Tibial artery (tissue), 4 donors: Measurements from ENCODE around the gene MBOAT7.

Source experiments
- DNase-seq, 2 donors: peaks; one replicate each; pipeline ENCODE4 v3.0.0-alpha.2; 2019
- H3K27ac ChIP-seq, 2 donors: fragments of 200-600 bp; sonication (generic) in 1 of 2; 1 replicate in 1 of 2; 2 replicates in 1 of 2; pipeline ENCODE4 v1.5.1; 2018 to 2019; ENCODE audit warnings: mild to moderate bottlenecking in 1 of 2
- H3K27me3 ChIP-seq, 2 donors: fragments of 200-600 bp; sonication (generic) in 1 of 2; one replicate each; pipeline versions ENCODE4 v1.5.1 to v1.6.0; 2016 to 2019
- H3K36me3 ChIP-seq, 3 donors: fragments of 200-600 bp; sonication (generic) in 2 of 3; one replicate each; pipeline ENCODE4 v1.5.1; 2016 to 2019; ENCODE audit warnings: mild to moderate bottlenecking in 2 of 3
- H3K4me1 ChIP-seq, 4 donors: fragments of 200-600 bp; sonication (generic) in 2 of 4; 1 replicate in 3 of 4; 2 replicates in 1 of 4; pipeline ENCODE4 v1.5.1; 2016 to 2019
- H3K4me3 ChIP-seq, 2 donors: fragments of 200-600 bp; sonication (generic) in 1 of 2; 1 replicate in 1 of 2; 2 replicates in 1 of 2; pipeline ENCODE4 v1.5.1; 2018 to 2019; ENCODE audit warnings: mild to moderate bottlenecking in 2 of 2
- H3K9me3 ChIP-seq, 3 donors: fragments of 200-600 bp; sonication (generic) in 1 of 3; one replicate each; pipeline ENCODE4 v1.5.1; 2016 to 2019
- intact Hi-C: fragments of 100-400 bp; cut with DNase I; formaldehyde crosslinking; loops from one replicate; pipeline ENCODE4 v1.15.0; 2023; ENCODE audit warnings: low total_unique reads
- TF ChIP-seq, protein P1 (sequence below), 2 experiments: fragments of 200-600 bp in 1 of 2; fragments of 450-650 bp in 1 of 2; IDR thresholded peaks; one replicate each; pipeline ENCODE4 v1.5.1; 2017 to 2019; ENCODE audit warnings: antibody characterized with exemption in 2 of 2, mild to moderate bottlenecking in 1 of 2, moderate library complexity in 1 of 2

The MBOAT7 gene

DNA sequence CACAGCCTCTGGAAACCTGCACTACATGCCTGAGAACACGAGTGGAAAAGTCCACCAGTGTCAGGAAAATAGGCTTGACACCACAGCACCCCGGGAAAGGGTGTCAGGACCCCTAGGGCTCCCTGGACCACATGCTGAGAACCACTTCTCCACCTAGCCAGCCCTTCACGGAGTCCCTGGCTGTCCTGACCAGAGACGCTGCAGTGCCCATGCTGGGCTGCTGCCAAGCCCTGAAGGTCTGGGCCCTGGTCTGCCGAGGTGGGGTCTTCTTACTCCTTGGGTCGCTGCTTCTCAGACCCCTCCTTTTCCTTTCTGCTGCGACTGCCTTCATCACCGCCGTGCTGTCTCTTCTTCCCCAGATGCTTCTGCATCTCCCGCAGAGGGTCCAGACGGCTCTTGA is 32.9 kb downstream of the MBOAT7 start:
- Histone ChIP-seq H3K4me3 (no peak overlapping the region), H3K27me3 (no peaks in the 10 kb centered on the region), H3K9me3 (no peaks in the 10 kb centered on the region), H3K36me3 (peaks cover 48 to 69% (median 67%) of the 10 kb centered on the region in 3 donors), H3K27ac (no peak overlapping the region), H3K4me1 (peaks cover 0 to 27% (median 21%) of the 10 kb centered on the region in 4 donors)
- TF ChIP-seq, protein P1, sequence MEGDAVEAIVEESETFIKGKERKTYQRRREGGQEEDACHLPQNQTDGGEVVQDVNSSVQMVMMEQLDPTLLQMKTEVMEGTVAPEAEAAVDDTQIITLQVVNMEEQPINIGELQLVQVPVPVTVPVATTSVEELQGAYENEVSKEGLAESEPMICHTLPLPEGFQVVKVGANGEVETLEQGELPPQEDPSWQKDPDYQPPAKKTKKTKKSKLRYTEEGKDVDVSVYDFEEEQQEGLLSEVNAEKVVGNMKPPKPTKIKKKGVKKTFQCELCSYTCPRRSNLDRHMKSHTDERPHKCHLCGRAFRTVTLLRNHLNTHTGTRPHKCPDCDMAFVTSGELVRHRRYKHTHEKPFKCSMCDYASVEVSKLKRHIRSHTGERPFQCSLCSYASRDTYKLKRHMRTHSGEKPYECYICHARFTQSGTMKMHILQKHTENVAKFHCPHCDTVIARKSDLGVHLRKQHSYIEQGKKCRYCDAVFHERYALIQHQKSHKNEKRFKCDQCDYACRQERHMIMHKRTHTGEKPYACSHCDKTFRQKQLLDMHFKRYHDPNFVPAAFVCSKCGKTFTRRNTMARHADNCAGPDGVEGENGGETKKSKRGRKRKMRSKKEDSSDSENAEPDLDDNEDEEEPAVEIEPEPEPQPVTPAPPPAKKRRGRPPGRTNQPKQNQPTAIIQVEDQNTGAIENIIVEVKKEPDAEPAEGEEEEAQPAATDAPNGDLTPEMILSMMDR (IDR thresholded peaks at IDR 0.05): no peak
- no peak for DNase-seq
- intact Hi-C loops: no loop called here

DNA sequence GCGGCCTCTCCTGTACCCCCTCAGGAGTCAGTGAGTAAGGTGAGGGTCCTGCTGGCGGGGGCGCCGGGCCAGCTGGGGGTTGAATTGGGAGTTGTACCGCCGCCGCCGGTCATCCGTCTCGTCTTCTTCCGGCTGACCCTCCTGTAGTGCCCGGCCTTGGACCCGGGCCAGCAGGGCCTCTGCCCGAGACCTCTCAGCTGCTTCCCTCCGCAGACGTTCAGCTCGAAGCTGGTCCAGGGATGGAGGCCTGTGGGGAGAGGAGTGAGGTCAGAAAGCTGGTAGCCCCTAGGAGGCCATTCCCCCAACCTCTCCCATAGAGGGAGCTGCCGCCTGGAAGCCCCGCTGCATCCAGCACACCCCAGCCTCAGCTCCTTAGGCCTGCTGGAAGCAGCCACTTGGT is 33.7 kb downstream of the MBOAT7 start:
- H3K36me3 ChIP-seq: peaks cover 48 to 77% (median 75%) of the 10 kb centered on the region in 3 donors
- H3K4me1 ChIP-seq: peaks cover 0 to 20% (median 17%) of the 10 kb centered on the region in 4 donors
- no peaks in the 10 kb centered on the region for H3K27me3 ChIP-seq
- no peaks in the 10 kb centered on the region for H3K9me3 ChIP-seq
- TF ChIP-seq, protein P1 (IDR thresholded peaks at IDR 0.05): no peak
- intact Hi-C loops: no loop called here
- DNase-seq: no peak
- no peak overlapping the region for H3K27ac ChIP-seq
- no peak overlapping the region for H3K4me3 ChIP-seq

DNA sequence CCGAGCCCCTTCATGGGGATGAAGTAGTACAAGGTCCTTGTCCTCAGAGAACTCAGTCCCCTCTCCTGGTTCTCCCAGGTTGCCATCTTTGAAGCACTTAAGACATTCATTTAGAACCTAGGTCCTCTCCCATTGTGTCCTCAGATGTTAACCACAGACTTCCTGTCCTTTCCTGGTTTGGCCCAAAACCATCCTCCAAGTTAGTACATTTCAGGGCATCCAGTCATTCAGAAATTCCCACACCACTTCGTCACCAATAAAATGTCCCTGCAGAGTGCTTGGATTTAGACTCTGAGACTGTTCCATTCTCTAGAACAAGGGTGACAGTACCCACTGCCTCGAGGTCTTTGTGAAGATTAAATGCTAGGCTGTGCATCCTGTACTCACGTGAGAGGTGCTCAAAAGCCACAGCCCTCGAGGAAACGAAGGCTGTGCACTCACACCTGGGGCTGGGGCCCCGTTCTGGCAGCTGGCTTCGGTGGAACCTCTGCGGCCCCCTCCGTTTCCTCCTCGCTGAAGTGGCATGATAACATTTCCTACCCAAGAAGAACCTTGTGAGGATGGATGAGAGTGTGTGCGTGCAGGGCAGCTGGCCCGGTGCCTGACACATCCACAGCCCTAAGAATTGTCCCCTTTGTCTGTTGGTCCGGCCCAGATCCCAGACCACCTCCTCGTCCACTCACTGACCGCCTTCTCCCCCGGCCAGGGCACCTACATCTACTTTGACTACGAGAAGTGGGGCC is 34.6 kb downstream of the MBOAT7 start:
- no peak for DNase-seq
- TF ChIP-seq, protein P1 (IDR thresholded peaks at IDR 0.05): no peak
- H3K4me3 ChIP-seq: no peak overlapping the region
- peaks cover 0 to 13% (median 10%) of the 10 kb centered on the region in 4 donors for H3K4me1 ChIP-seq
- H3K27ac ChIP-seq: no peak overlapping the region
- H3K9me3 ChIP-seq: no peaks in the 10 kb centered on the region
- H3K36me3 ChIP-seq: peaks cover 48 to 86% (median 84%) of the 10 kb centered on the region in 3 donors
- H3K27me3 ChIP-seq: no peaks in the 10 kb centered on the region
- intact Hi-C loops: no loop called here

DNA sequence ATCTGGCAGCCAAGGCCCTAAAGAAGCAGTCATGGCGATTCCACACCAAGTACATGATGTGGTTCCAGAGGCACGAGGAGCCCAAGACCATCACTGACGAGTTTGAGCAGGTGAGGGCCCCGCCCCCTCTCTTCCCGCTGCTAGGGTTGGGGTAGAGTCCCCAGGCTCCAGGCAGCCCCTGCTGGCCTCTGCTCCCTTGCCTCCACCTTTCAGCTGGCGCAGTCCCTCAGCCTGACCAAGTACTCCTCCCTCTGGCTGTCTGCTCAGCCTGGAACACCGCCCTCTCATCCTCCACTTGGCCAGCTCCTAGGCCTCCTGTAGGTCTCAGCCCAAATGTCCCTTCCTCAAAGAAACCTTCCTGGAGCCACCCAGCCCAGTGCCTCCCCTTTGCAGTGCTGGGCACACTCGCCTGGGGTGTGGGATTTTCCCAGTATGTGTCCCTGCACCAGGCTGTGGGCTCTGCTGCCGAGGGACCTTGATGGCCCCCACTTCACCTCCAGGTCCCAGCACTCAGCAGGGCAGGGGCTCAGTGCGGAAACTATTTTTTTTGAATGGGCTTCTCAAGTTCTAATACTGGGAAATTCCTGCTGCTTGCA is 35.6 kb downstream of the MBOAT7 start:
- no peak overlapping the region for H3K4me3 ChIP-seq
- intact Hi-C loops: no loop called here
- DNase-seq: no peak
- H3K4me1 ChIP-seq: peaks cover 0 to 11% (median 8%) of the 10 kb centered on the region in 4 donors
- peaks cover 54 to 95% (median 94%) of the 10 kb centered on the region in 3 donors for H3K36me3 ChIP-seq
- no peaks in the 10 kb centered on the region for H3K9me3 ChIP-seq
- H3K27ac ChIP-seq: no peak overlapping the region
- TF ChIP-seq, protein P1 (IDR thresholded peaks at IDR 0.05): no peak
- H3K27me3 ChIP-seq: no peaks in the 10 kb centered on the region

DNA sequence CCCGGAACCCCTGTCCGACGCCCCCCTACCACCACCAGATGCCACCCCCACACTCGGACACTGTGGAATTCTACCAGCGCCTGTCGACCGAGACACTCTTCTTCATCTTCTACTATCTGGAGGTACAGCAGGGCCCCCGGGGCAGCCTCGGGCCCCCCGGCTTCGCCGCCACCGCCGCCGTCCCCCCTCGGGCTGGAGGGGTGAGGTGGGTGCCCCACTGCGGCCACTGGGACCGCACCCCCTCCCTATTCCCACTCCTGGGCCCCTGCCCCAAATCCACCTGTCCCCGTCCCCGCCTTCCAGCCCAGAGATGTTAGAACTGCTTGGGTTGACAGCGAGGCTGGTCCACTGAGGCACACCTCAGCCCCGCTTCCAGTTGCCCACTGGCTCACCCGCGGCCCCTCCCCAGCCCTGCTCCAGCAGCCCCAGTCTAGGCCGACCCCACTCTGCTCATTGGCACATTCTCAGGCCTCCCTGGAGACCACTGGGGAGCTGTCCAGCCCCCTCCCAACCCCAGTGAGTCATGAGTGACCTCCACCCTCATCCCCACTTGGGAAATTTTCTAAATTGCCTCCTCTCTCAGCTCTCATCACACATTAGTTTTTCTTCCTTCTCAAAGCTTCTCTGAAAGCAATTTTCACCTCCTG is 36.4 kb downstream of the MBOAT7 start:
- no peak for DNase-seq
- Histone ChIP-seq H3K9me3 (no peaks in the 10 kb centered on the region), H3K27me3 (no peaks in the 10 kb centered on the region), H3K36me3 (peaks cover 62 to 100% (median 99%) of the 10 kb centered on the region in 3 donors), H3K4me3 (no peak overlapping the region), H3K27ac (no peak overlapping the region), H3K4me1 (peaks cover 0 to 3% (median under 1%) of the 10 kb centered on the region in 4 donors)
- TF ChIP-seq, protein P1 (IDR thresholded peaks at IDR 0.05): no peak
- intact Hi-C loops: no loop called here
